Activated CD4-positive, alpha-beta T cell treated with anti-CD3 and anti-CD28 coated beads, Interleukin-2, Interleukin-4, amounts not matched to agents 100 ng/mL and 50 ng/mL, durations not matched to agents 16 hours and 8 hours (primary cell): ENCODE data around the gene BRICD5.

Source experiments
- DNase-seq: peaks from one replicate; pipeline ENCODE4 v3.0.0-alpha.2; 2020; ENCODE audit warnings: low spot score

The BRICD5 gene

GRCh38 chr16:2180962-2181923 is 29.4 kb downstream of the BRICD5 start:
- DNase-seq, result no peak

GRCh38 chr16:2180461-2180860 is 30.2 kb downstream of the BRICD5 start:
- no peak for DNase-seq

GRCh38 chr16:2179576-2179975 is 31.1 kb downstream of the BRICD5 start:
- no peak for DNase-seq

DNA sequence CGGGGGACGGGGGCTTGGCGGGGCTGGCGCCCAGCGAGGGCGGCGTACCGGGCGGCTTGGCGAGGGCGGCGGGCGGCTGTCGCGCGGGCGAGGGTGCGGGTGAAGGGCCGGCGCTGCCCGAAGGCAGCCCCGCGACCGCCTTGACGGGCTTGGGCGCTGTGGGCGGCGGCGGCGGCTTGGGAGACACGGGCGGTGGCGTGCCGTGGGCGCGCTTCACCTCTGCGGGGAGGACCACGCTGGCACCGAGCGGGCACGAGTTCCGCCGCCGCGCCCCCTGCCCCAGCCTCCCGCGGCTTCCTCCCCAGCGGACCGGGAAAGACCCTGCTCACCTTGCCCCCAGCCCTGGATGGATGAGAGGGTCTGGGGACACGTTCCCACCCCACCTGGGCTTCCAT is 31.6 kb downstream of the BRICD5 start:
- DNase-seq, result no peak

- peak; percentile 49 for DNase-seq
Observed at GRCh38 chr16:2178321-2179106, 32.1 kb downstream of the BRICD5 start.

GRCh38 chr16:2177561-2177960 is 33.1 kb downstream of the BRICD5 start:
- no peak for DNase-seq

GRCh38 chr16:2177101-2177500 is 33.6 kb downstream of the BRICD5 start:
- DNase-seq, result no peak

GRCh38 chr16:2176047-2176446 is 34.6 kb downstream of the BRICD5 start:
- no peak for DNase-seq

- no peak for DNase-seq
Observed at GRCh38 chr16:2175454-2175853, 35.2 kb downstream of the BRICD5 start.

- DNase-seq, result no peak
Observed at GRCh38 chr16:2174396-2175131, 36.1 kb downstream of the BRICD5 start.

DNA sequence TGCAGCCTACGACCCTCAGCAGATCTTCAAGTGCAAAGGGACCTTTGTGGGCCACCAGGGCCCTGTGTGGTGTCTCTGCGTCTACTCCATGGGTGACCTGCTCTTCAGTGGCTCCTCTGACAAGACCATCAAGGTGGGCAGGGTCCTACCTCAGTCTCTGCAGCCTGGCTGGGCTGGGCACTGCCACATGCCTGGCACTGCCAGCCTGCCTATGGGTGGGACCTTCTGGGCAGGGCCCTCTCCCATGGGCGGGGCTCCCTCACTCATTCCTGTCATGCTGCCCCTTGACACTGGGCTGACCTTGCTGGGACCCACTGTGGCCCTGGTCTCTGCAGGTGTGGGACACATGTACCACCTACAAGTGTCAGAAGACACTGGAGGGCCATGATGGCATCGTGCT is 36.7 kb downstream of the BRICD5 start:
- DNase-seq, result no peak

DNA sequence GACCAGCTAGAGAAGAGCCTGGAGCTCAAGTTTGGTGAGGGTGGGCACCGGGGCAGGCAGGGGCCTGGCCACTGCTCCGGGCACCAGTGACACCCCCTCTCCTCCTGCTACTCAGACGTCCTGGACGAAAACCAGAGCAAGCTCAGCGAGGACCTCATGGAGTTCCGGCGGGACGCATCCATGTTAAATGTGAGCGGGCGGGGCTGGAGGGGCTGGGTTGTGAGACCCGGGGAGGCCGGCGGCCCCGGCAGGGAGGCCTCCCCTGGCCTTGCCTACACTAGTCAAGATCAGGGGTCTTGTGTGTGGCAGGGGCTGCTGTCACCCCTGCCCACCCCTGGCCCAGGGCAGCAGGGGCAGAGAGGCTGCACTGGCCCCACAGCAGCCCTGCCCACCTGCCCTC is 37.3 kb downstream of the BRICD5 start:
- no peak for DNase-seq

DNA sequence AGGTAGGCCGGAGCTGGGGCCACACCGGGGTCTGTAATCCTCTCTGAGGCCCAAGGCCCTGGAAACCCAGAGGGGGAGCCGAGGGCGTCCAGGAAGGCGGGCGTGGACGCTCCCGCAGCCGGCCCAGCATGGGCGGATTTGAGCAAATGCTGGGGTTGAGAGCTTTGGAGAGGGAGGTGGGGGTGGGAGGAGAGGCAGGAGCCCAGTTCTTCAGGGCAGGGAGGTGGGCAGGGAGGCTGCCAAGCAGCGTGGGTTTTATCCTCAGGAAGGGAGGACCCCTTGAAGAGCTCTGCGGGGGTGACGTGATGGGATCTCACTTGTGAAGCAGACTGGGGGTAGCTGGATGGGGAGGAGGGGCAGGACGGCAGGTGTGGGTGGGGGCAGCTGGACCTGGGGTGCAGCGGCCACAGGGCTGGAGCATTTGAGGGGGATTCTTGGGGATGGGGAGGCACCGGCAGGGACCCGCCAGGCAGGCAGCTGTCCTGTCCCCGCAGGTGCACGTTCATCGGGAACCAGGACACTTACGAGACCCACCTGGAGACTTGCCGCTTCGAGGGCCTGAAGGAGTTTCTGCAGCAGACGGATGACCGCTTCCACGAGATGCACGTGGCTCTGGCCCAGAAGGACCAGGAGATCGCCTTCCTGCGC is 37.9 kb downstream of the BRICD5 start:
- no peak for DNase-seq

- no peak for DNase-seq
Observed at GRCh38 chr16:2171601-2172178, 39.0 kb downstream of the BRICD5 start.

DNA sequence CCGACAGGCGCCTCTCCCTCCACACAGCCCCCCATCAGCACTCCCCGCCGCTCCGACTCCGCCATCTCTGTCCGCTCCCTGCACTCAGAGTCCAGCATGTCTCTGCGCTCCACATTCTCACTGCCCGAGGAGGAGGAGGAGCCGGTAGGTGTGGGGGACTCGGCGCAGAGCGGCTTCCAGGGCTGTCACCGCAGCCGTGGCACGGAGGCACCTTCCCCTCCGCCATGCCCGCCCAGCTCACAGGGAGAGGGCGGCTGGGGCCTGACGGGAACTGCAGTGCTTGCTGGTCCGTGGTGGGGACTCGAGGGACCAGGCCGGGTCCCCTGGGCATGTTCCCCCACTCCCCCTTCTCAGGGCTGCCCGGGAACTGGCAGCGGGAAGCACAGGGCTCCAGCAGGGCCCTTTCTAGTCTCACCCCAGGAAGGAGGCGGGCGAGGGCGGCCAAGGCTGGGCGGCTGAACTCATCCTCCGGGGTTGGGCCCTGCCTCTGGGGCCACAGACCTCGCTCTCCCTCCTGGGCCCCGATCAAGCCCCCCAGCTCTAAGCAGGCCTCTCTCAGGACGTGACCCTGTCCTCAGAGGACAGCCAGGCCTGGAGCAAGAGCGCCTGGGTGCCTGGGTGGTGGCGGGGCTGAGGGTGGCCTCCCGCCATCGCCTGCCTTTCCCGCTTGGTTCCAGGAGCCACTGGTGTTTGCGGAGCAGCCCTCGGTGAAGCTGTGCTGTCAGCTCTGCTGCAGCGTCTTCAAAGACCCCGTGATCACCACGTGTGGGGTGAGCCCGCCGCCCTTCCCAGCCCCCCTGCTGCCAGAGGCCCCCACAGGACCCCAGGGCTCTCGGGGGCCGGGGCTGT is 39.9 kb downstream of the BRICD5 start:
- DNase-seq, result no peak

- no peak for DNase-seq
Observed at GRCh38 chr16:2170080-2170479, 40.6 kb downstream of the BRICD5 start.

DNA sequence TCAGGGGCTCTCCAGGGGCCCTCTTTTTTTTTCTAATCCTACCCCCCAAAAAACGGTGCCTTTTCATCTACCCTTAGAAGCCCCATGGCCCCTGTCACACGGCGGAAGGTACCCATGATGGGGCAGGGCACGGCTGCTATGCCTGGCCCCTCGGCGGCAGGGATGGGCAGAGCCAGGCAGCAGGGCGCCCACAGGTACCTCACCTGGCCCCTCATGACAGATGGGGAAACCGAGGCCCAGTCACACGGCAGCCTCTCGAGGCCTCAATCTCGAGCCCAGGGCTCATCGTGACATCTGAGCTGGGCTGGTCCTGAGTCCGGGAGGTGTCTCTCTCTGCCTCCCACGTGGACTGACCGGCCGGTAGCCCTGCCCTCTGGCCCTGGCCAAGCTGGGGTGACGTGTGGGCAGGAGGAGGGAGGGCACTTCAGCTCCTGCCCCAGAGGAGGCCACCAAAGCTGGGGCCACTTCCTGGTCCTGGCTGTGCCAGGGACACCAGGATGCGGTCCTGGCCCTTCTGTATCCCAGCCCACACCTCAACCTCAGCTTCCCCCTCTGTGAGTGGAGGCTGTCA is 43.5 kb downstream of the BRICD5 start:
- no peak for DNase-seq

DNA sequence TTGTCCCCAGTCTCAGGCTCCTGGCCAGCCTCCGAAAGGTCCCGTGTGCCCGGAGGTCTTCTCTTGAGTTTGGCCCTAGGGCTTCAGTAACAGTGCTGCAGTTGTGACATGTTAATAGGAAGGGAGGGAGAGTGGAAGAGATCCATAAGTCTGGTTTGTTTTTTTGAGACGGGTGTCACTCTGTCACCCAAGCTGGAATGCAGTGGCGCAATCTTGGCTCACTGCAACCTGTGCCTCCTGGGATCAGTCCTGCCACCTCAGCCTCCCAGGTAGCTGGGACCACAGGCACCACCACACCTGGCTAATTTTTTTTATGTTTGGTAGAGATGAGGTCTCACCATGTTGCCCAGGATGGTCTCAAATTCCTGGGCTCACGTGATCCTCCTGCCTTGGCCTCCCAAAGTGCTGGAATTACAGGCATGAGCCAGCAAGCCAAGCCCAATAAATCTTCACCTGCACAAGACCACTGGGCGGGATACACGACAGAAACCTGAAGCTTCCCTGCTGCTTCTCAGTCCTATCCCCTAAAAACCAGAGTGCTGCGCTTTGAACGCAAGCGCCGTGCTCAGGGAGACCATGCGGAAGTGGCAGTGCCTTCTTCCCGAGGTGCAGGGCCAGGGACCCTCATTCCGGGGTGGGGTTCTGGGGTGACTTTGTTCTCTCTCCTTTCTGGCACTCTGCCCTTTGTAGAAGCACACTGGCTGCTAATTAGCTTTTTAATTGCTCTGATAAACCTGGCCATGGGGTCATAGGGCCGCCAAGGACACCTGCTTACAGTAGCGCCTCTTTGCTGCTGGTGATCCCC is 44.2 kb downstream of the BRICD5 start:
- no peak for DNase-seq

GRCh38 chr16:2165861-2166260 is 44.8 kb downstream of the BRICD5 start:
- no peak for DNase-seq
